HK-2 (cell line): ENCODE measurements around the gene TSC2.
"Not testable (repeated sequence)": the region's sequence is repeated elsewhere in the genome, so short reads cannot be mapped to it uniquely, and the experiment has no call there.

Experiments
- DNase-seq: peaks from one replicate; pipeline ENCODE4 v3.0.0-alpha.2; 2018; ENCODE audit not compliant: unreplicated experiment

The TSC2 gene

GRCh38 chr16:2122429-2122828, 74.6 kb downstream of the TSC2 start:
- DNase-seq: no peak

DNA sequence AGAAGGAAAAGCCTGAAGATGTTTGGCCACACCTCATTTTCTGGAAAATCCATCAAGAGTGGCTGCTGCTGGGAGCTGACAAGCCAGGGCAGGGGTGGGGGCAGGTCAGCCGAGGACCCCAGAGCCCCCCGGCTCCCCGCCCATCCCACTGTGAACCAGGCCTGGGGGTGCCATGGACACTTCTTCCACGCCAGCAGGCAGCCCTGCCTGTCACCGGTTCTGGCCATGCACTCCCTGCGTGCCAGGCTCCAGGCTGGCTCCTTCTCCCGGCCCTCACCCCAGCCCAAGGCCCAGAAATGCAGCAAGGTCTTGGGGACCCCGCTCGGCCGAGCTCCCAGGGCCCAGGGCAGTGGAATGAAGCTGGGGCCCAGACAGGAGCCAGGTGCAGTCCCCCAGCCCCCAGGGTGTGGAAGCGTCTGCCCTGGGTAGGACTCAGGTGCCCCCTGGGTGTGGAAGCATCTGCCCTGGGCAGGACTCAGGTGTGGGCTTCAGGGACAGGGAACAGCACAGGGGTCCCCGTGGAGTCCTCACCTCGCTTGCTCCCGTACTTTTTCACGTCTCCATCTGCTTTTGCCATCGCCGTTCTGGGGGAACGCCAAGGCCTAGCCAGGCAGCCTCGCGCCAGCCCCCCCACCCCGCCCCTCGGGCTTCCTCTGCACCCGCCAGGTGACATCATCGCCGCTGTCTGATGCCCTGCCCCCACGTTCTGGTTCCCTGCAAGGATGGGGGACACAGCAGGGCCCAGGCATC, 75.3 kb downstream of the TSC2 start:
- DNase-seq: not testable (repeated sequence)

DNA sequence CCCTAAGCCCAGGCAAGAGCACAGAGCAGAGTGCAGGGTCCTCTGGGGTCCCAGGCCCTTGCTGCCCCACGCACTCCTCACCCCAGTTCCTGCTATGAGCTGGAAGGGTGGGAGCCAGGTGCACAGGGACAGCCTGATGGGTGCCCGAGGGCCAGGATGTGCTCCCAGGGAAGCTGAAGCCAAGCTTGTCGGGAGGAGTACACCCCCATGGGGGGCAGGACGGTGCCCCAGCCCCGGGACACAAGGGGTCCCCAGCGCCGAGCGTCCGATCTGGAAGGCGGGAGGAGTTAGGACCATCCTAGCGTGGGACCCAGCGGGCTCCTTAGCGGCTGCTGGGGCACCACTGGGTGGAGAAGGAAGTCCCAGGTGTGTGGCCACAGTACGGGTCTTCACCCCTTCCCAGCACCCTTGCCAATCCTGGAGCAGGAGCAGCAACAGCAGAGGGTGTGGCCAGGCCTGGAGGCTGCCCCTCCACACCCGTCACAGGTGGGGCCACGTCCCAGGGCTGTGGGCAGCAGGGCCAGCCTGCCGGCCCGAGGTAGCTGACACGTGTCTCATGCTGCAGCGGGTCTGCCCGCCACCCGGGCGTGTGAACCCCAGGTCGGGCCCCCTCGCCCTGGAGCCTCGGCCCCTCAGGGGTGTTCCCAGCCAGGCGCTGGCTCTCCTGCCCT, 76.1 kb downstream of the TSC2 start:
- not testable (repeated sequence) for DNase-seq

- not testable (repeated sequence) for DNase-seq
These were observed 76.5 kb downstream of the TSC2 start for GRCh38 chr16:2124377-2124693.

- not testable (repeated sequence) for DNase-seq
These were observed 77.1 kb downstream of the TSC2 start for GRCh38 chr16:2124694-2125444.

GRCh38 chr16:2125609-2126008, 77.8 kb downstream of the TSC2 start:
- not testable (repeated sequence) for DNase-seq

DNA sequence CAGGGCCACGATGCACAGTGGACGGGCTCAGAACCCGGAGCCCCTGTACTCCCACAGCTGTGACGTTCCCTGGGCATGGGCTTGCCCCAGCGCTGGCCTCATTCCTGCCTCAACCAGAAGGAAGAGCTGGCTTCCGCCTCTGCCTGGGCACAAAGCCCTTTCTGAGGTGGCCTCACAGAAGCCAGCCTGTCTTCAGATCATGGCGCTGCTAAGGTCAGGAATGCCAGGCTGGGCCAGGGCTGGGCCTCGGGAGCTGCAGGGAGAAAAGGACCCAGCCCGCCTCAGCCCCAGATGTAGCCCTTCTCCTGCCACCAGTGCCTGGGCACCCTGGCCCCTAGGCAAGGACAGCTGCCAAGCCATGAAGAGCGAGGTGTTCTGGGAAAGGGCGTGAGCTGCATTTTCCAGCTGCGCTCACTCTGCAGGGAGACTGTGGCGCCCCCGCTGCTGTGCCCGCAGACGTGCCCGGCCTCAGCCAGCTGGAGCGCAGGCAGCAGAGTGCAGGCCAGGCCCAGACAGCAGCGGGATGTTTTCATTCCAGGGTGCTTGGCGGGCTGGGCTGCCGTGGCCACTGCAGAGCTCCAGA, 78.5 kb downstream of the TSC2 start:
- DNase-seq: not testable (repeated sequence)

GRCh38 chr16:2126928-2127556, 79.3 kb downstream of the TSC2 start:
- DNase-seq: not testable (repeated sequence)

- DNase-seq: not testable (repeated sequence)
These were observed 80.0 kb downstream of the TSC2 start for GRCh38 chr16:2127630-2128280.

- DNase-seq: not testable (repeated sequence)
These were observed 81.5 kb downstream of the TSC2 start for GRCh38 chr16:2129251-2129650.

DNA sequence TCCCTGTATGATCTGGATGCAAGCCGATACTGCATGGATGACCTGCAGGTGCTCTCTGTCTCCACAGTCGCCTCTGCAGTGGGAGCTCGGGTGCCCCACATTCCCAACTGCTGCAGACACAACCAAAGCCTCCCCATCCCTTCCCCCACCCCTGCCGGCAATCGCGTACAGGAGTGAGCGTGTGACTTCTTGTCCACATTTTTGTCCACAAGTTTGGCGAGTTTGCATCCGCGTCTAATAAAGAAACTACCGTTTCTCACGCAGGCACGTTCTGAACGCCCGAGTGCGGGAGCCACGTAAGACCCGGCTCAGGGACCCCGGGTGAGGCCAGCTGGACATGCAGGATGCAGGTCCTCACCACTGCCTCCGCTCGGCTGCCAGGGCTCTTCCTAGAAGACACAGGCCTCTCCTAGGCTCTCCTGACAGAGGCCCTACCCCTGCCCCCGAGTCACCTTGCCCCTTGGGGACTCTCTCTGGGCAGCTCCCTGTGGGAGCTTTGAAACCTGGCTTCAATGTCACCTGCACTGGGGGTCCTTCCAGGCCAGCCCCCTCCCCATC, 82.2 kb downstream of the TSC2 start:
- not testable (repeated sequence) for DNase-seq

- not testable (repeated sequence) for DNase-seq
These were observed 86.0 kb downstream of the TSC2 start for GRCh38 chr16:2133797-2134196.

DNA sequence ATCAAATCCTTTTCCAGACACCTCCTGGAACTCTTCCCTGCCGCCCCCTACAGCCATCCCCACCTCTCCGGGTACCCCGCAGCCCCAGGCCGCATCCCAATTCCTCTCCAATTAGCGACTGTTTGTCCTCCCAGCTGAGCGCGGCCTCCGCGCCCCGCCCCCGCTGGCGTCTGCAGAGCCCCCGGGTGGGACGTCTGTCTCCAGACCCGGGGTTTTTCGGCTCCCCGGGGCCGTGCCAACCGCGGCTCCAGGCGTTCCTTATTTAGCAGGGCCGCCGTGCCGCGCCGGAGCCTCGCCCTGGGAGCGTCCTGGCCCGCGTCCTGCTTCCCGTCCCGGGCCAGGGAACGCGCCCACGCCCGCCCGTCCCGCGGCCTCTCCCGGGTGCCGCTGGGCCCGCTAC, 87.3 kb downstream of the TSC2 start:
- not testable (repeated sequence) for DNase-seq

DNA sequence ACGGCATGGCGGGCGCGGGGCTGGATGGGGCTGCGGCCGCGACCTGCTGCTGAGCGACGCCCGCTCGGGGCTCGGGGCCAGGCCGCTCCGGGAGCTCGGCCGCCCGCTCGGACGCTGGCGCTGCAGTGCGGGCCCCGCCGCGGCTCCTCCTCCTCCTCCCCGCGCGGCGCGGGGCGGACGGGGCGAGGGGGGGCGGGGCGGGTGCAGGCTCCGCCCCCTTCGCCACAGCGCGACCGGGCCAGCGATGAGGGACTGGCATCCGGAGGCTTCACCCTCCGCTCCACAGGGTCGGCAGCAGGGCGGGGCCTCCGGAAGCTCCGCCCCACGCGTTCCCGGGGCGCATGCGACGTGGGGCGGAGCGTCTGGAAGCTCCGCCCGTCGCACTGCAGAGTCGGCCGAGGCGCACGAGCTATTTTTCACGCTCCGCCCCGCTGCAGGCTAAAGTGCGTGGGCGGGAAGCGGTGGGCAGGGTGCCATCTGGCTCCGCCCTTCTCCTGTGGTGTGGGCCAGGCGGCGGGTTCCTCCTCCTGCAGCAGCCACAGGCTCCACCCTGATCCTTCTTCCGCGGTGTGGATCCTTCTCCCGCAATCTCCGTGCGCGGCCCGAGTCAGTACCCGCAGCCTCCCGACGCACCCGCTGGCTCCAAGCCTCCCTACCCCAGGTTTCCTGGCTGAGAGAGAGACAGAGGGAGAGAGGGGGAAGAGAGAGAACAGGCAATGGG, 88.1 kb downstream of the TSC2 start, which contains the start of gene PKD1:
Gene PKD1 (minus strand): TSS at position 129 of the 721 bp plus-strand sequence. CDS start 209 bp downstream, outside the sequence.
- peak; percentile 77 for DNase-seq
